ENCODE data around the gene CNPY1.

Gene CNPY1

GRCh38 chr7:155558961-155559360, 12.6 kb upstream of the CNPY1 start:
- no peak for DNase-seq (ENCODE audit: low read depth)

- DNase-seq (ENCODE audit: low read depth), result no peak
Measured at GRCh38 chr7:155558351-155558750, 12.0 kb upstream of the CNPY1 start.

- no peak for DNase-seq (ENCODE audit: low read depth)
Measured at GRCh38 chr7:155557778-155558177, 11.4 kb upstream of the CNPY1 start.

- no peak for DNase-seq (ENCODE audit: low read depth)
Measured at GRCh38 chr7:155556763-155557162, 10.4 kb upstream of the CNPY1 start.

- no peak for DNase-seq (ENCODE audit: low read depth)
Measured at GRCh38 chr7:155555116-155555695, 8.8 kb upstream of the CNPY1 start.

GRCh38 chr7:155553871-155554270, 7.5 kb upstream of the CNPY1 start:
- DNase-seq (ENCODE audit: low read depth), result no peak

GRCh38 chr7:155551785-155552611, 5.6 kb upstream of the CNPY1 start:
- DNase-seq (ENCODE audit: low read depth), result no peak

- no peak for DNase-seq (ENCODE audit: low read depth)
Measured at GRCh38 chr7:155550916-155551315, 4.6 kb upstream of the CNPY1 start.

- no peak for DNase-seq (ENCODE audit: low read depth)
Measured at GRCh38 chr7:155549226-155549625, 2.9 kb upstream of the CNPY1 start.

- no peak for DNase-seq (ENCODE audit: low read depth)
Measured at GRCh38 chr7:155547161-155547791, 917 bp upstream of the CNPY1 start.

- no peak for DNase-seq (ENCODE audit: low read depth)
Measured at GRCh38 chr7:155545348-155545747, 1.0 kb downstream of the CNPY1 start.

- DNase-seq (ENCODE audit: low read depth), result no peak
Measured at GRCh38 chr7:155544485-155544884, 1.9 kb downstream of the CNPY1 start.

GRCh38 chr7:155543926-155544325, 2.4 kb downstream of the CNPY1 start:
- DNase-seq (ENCODE audit: low read depth), result no peak

GRCh38 chr7:155543011-155543876, 3.1 kb downstream of the CNPY1 start:
- no peak for DNase-seq (ENCODE audit: low read depth)

- DNase-seq (ENCODE audit: low read depth), result no peak
Measured at GRCh38 chr7:155541986-155542675, 4.2 kb downstream of the CNPY1 start.

GRCh38 chr7:155540553-155540952, 5.8 kb downstream of the CNPY1 start:
- no peak for DNase-seq (ENCODE audit: low read depth)

GRCh38 chr7:155538293-155538692, 8.1 kb downstream of the CNPY1 start:
- DNase-seq (ENCODE audit: low read depth), result no peak

GRCh38 chr7:155536451-155536850, 9.9 kb downstream of the CNPY1 start:
- DNase-seq (ENCODE audit: low read depth), result no peak

GRCh38 chr7:155534691-155535090, 11.7 kb downstream of the CNPY1 start:
- DNase-seq (ENCODE audit: low read depth), result no peak

- peak; percentile 28 for DNase-seq (ENCODE audit: low read depth)
Measured at GRCh38 chr7:155533827-155534690, 12.3 kb downstream of the CNPY1 start.

Data from ELR (cell line).